C4-2B (cell line): ENCODE measurements around the gene SF3B1.

Experiments used
- ZFX ChIP-seq: fragments of 450-650 bp; IDR thresholded peaks from 2 replicates; pipeline ENCODE4 v1.6.1; 2017
- TF ChIP-seq, protein P1 (sequence below): fragments of 450-650 bp; conservative IDR thresholded peaks from 2 replicates; pipeline ENCODE4 v1.5.1; 2017; ENCODE audit warnings: mild to moderate bottlenecking

DNA sequence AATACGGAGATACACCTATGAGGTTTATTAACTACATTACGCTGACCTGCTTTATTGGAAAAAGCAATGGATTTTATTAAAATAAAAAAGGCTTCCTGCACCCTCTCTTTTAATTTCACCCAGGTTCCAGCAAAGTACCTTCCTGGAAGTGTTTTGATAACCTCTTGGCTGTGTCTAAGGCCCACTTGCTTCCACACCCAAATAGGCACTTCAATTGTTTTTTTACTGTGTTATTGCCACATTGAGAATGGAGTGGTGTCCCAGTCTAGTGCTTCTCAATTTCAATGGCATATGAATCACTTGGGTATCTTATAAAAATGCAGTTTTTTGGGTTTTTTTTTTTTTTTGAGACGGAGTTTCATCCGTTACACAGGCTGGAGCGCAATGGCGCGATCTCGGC is 47.6 kb downstream of the SF3B1 start:
- TF ChIP-seq, protein P1, sequence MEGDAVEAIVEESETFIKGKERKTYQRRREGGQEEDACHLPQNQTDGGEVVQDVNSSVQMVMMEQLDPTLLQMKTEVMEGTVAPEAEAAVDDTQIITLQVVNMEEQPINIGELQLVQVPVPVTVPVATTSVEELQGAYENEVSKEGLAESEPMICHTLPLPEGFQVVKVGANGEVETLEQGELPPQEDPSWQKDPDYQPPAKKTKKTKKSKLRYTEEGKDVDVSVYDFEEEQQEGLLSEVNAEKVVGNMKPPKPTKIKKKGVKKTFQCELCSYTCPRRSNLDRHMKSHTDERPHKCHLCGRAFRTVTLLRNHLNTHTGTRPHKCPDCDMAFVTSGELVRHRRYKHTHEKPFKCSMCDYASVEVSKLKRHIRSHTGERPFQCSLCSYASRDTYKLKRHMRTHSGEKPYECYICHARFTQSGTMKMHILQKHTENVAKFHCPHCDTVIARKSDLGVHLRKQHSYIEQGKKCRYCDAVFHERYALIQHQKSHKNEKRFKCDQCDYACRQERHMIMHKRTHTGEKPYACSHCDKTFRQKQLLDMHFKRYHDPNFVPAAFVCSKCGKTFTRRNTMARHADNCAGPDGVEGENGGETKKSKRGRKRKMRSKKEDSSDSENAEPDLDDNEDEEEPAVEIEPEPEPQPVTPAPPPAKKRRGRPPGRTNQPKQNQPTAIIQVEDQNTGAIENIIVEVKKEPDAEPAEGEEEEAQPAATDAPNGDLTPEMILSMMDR, result no peak
- no peak for TF ChIP-seq ZFX
